Measurements from ENCODE around the gene HIF1AN.

- no peak for TF ChIP-seq POLR2AphosphoS5 (IDR thresholded peaks at IDR 0.05; ENCODE audit: borderline replicate concordance, low read depth, low read length)
- no peak for TF ChIP-seq EZH2 (IDR thresholded peaks at IDR 0.05)
Observed at GRCh38 chr10:100576282-100576635, 40.5 kb downstream of the HIF1AN start.
